Type B pancreatic cell (in vitro differentiated cells): ENCODE measurements around the gene SPATA6L. TPM values are rescaled to one million over a fixed set of nuclear protein-coding genes. Genes with fewer than 3 reads are reported as not detected.

Experiments
- DNase-seq: peaks from one replicate; pipeline ENCODE4 v3.0.0; 2021; ENCODE audit warnings: mixed read lengths; ENCODE audit not compliant: unreplicated experiment; ENCODE audit errors: extremely low spot score
- H3K27ac Mint-ChIP-seq: 2 replicates; pipeline ENCODE4 v1.8.0; 2021; ENCODE audit warnings: mild to moderate bottlenecking, mixed read lengths
- H3K27me3 Mint-ChIP-seq: 2 replicates; pipeline ENCODE4 v1.8.0; 2021; ENCODE audit warnings: mixed read lengths
- H3K36me3 Mint-ChIP-seq: 2 replicates; pipeline ENCODE4 v1.8.0; 2021; ENCODE audit warnings: mixed read lengths
- H3K4me1 Mint-ChIP-seq: one replicate; pipeline ENCODE4 v1.8.0; 2021; ENCODE audit warnings: mixed read lengths; ENCODE audit not compliant: unreplicated experiment
- H3K4me3 Mint-ChIP-seq: 2 replicates; pipeline ENCODE4 v1.8.0; 2021; ENCODE audit warnings: mild to moderate bottlenecking, mixed read lengths
- H3K9me3 Mint-ChIP-seq: 2 replicates; pipeline ENCODE4 v1.8.0; 2021; ENCODE audit warnings: mixed read lengths
- CTCF ChIP-seq: fragments of 200-600 bp; sonication (generic); conservative IDR thresholded peaks from 2 replicates; pipeline ENCODE4 v1.5.0; 2021; ENCODE audit warnings: antibody characterized with exemption, mild to moderate bottlenecking
- total RNA-seq: library from RNA; stranded (reverse); gene quantifications from 2 replicates; pipeline ENCODE4 v1.2.1, GENCODE V29; 2021; ENCODE audit warnings: low replicate concordance

Gene SPATA6L
- total RNA-seq, 1 donor from 2014 or later = 3.0 TPM

GRCh38 chr9:4558371-4558998 lies 107.8 kb downstream of the SPATA6L start:
- Mint-ChIP-seq H3K27ac (no peak overlapping the region), H3K36me3 (no peaks in the 10 kb centered on the region), H3K27me3 (no peaks in the 10 kb centered on the region), H3K4me1 (peaks cover 5% of the 10 kb centered on the region), H3K9me3 (no peaks in the 10 kb centered on the region), H3K4me3 (no peak overlapping the region)
- no peak for TF ChIP-seq CTCF
- DNase-seq = no peak

GRCh38 chr9:4555236-4555635 lies 111.0 kb downstream of the SPATA6L start:
- Mint-ChIP-seq H3K9me3 (no peaks in the 10 kb centered on the region), H3K4me1 (peaks cover 12% of the 10 kb centered on the region), H3K27ac (no peak overlapping the region), H3K4me3 (no peak overlapping the region), H3K27me3 (no peaks in the 10 kb centered on the region), H3K36me3 (no peaks in the 10 kb centered on the region)
- no peak for TF ChIP-seq CTCF
- no peak for DNase-seq

DNA sequence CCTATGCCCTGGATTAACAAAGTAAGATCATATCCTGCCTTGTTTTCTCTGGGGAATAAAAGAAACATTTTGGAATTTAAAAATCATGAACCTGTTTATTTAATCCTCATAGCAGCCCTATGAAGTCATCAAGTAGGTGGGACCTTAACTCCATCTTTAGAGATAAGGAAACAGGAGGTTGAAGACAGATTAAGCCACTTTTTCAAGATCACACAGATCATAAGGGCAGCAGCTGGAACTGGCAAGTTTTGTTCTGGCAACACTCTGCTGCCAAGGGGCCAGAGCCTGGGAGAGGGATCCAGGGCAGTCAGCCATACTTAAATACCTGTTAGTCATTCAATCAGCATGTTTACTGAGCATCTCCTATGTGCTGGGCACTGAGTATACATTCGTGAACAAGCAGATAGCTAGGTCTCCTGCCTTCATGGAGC lies 112.3 kb downstream of the SPATA6L start:
- no peak for TF ChIP-seq CTCF
- DNase-seq = no peak
- Mint-ChIP-seq H3K27ac (no peak overlapping the region), H3K9me3 (no peaks in the 10 kb centered on the region), H3K4me1 (peaks cover 17% of the 10 kb centered on the region), H3K36me3 (no peaks in the 10 kb centered on the region), H3K27me3 (no peaks in the 10 kb centered on the region), H3K4me3 (no peak overlapping the region)

GRCh38 chr9:4550777-4551484 lies 115.3 kb downstream of the SPATA6L start:
- Mint-ChIP-seq H3K9me3 (no peaks in the 10 kb centered on the region), H3K27ac (no peak overlapping the region), H3K36me3 (no peaks in the 10 kb centered on the region), H3K4me3 (no peak overlapping the region), H3K4me1 (peaks cover 27% of the 10 kb centered on the region), H3K27me3 (no peaks in the 10 kb centered on the region)
- no peak for DNase-seq
- no peak for TF ChIP-seq CTCF

DNA sequence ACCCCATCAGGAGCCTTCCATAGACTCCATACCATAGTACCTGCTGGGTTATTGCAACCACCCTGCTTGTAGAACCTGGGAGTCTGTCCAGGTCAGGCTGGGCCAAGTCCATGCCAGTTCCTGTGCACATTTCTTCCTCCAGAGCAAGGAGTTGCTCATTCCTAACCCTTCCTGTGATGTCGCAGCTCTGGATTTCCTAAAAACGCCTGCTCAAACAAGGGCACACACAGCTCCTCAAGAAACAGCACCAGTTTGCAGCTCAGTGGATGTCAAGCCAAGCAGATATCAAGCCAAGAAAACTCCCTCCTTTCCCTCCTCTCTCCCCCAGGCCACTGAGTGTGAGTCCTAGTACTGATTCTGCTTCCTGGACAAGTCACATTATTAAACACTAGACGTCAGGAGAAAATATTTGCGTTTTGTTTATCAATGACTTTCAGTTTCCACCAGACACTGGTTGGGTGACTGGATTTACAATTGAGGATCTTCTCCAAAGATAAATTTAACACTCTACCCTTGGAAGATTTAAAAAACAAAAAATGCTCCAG lies 116.5 kb downstream of the SPATA6L start:
- no peak overlapping the region for H3K27ac Mint-ChIP-seq
- no peaks in the 10 kb centered on the region for H3K9me3 Mint-ChIP-seq
- TF ChIP-seq CTCF = no peak
- no peaks in the 10 kb centered on the region for H3K36me3 Mint-ChIP-seq
- DNase-seq = no peak
- H3K4me3 Mint-ChIP-seq = no peak overlapping the region
- no peaks in the 10 kb centered on the region for H3K27me3 Mint-ChIP-seq
- peaks cover 21% of the 10 kb centered on the region for H3K4me1 Mint-ChIP-seq
